ENCODE measurements around the gene ANKRD9.

The ANKRD9 gene

DNA sequence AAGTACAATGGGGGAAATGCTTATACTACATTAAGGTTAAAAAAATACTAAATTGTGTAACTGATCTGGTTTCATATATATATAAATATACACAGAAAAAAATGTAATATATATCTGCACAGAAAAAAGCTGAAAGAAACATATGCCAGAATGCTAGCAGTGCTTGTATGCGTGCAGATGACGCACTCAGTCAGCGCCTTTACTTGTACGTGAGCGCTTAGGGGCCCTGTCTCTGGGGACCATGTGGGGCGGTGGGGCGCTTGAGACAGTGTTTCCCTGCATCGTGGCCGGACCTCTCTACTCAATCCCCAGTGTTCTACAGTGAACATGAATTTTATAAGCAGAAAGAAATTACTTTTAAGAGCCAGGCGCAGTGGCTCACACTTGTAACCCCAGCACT lies 7.0 kb downstream of the ANKRD9 start:
- H3K27ac ChIP-seq = no peak overlapping the region
- H3K9me3 ChIP-seq = no peaks in the 10 kb centered on the region
- H3K27me3 ChIP-seq = no peaks in the 10 kb centered on the region
- H3K36me3 ChIP-seq = peaks cover 45% of the 10 kb centered on the region
- peaks cover 0 to 4% of the 10 kb centered on the region in 2 experiments for H3K4me1 ChIP-seq (ENCODE audit: control insufficient read depth in 1 of 2, insufficient read depth in 1 of 2, low read depth in 1 of 2, low read length in 1 of 2)
- H3K4me3 ChIP-seq (ENCODE audit: low read depth in 1 of 2, low read length in 1 of 2) = no peak overlapping the region
- TF ChIP-seq, protein P1, sequence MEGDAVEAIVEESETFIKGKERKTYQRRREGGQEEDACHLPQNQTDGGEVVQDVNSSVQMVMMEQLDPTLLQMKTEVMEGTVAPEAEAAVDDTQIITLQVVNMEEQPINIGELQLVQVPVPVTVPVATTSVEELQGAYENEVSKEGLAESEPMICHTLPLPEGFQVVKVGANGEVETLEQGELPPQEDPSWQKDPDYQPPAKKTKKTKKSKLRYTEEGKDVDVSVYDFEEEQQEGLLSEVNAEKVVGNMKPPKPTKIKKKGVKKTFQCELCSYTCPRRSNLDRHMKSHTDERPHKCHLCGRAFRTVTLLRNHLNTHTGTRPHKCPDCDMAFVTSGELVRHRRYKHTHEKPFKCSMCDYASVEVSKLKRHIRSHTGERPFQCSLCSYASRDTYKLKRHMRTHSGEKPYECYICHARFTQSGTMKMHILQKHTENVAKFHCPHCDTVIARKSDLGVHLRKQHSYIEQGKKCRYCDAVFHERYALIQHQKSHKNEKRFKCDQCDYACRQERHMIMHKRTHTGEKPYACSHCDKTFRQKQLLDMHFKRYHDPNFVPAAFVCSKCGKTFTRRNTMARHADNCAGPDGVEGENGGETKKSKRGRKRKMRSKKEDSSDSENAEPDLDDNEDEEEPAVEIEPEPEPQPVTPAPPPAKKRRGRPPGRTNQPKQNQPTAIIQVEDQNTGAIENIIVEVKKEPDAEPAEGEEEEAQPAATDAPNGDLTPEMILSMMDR (IDR thresholded peaks at IDR 0.05) = no peak

DNA sequence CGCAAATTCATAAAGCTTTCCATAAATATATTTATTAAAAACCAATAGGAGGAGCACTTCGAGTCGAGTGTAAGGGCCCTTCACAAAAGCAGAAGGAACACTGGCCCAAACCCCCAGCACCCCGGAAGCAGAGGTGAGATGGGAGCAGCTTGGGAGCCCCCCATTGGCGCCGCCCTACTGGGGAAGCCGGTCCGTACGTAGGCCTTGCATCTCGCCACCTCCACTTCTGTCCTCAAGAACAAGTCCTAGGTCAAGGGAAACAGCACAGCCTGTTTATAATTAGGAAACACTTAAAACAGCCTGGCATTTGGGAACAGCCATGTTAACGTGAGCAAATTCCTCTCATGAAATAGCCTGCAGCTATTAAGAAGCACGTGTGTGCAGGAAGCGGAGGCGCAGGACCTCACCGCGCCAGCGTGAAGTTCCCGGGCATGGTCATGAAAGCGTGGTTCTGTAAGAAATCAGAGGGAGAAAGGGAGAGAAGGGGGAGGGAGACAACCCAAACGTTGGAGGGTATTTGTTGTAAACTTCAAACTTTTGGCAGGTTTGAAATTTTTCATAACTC lies 7.7 kb downstream of the ANKRD9 start:
- no peak overlapping the region for H3K4me3 ChIP-seq (ENCODE audit: low read depth in 1 of 2, low read length in 1 of 2)
- no peaks in the 10 kb centered on the region for H3K9me3 ChIP-seq
- H3K27ac ChIP-seq = no peak overlapping the region
- peaks cover 53% of the 10 kb centered on the region for H3K36me3 ChIP-seq
- H3K27me3 ChIP-seq = no peaks in the 10 kb centered on the region
- TF ChIP-seq, protein P1 (IDR thresholded peaks at IDR 0.05) = no peak
- H3K4me1 ChIP-seq (ENCODE audit: control insufficient read depth in 1 of 2, insufficient read depth in 1 of 2, low read depth in 1 of 2, low read length in 1 of 2) = peaks cover 0 to 4% of the 10 kb centered on the region in 2 experiments

DNA sequence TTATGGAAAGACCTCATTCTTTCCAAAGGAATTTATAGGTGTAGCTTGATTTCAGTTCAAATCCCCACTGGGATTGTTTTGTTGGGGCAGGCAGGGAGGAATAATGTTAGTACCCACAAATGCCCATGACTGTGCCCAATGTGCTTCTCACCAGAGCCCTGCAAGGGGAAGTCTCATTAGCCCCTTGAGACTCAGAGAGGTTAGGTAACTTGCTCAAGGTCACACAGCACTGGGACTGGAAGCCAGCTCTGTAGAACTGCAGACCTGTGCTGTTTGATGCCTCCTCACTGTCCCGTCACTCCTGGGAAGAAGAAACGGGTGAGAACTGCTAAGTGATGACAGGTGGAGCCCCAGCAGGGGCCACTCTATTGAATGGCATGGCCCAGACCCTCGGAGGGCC lies 8.9 kb downstream of the ANKRD9 start:
- Histone ChIP-seq H3K9me3 (no peaks in the 10 kb centered on the region), H3K27ac (peak overlapping the region; percentile 69), H3K27me3 (no peaks in the 10 kb centered on the region), H3K36me3 (peaks cover 64% of the 10 kb centered on the region), H3K4me3 (ENCODE audit: low read depth in 1 of 2, low read length in 1 of 2) (no peak overlapping the region), H3K4me1 (ENCODE audit: control insufficient read depth in 1 of 2, insufficient read depth in 1 of 2, low read depth in 1 of 2, low read length in 1 of 2) (peaks cover 0 to 4% of the 10 kb centered on the region in 2 experiments)
- TF ChIP-seq, protein P1 (IDR thresholded peaks at IDR 0.05) = no peak

DNA sequence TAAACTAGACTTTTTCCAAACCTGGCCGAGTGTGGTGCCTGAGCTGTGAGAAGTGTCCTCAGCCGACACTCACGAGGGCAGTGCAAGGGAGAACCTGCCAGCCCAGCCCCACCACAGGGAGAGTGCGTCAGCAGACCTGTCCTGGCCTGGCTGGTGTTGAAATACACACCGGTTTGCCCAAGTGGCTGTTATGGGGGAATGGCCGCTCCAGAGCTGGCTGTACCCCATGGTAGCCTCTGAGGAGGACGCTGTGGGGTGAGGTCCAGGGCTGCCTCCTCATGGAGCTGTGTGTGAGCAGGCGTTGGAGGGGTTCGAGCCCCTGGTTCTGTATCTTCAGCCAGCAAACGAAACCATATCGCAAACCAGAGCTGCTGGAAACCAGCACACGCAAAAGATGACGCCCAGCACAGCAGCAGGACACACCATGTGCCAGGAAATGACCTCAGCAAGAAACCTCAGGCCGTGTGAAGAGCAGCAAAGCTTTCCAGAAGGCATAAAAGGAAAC lies 9.4 kb downstream of the ANKRD9 start:
- H3K27ac ChIP-seq = peak overlapping the region; percentile 69
- no peaks in the 10 kb centered on the region for H3K9me3 ChIP-seq
- no peak overlapping the region for H3K4me3 ChIP-seq (ENCODE audit: low read depth in 1 of 2, low read length in 1 of 2)
- TF ChIP-seq, protein P1 (IDR thresholded peaks at IDR 0.05) = no peak
- no peaks in the 10 kb centered on the region for H3K27me3 ChIP-seq
- H3K36me3 ChIP-seq = peaks cover 69% of the 10 kb centered on the region
- H3K4me1 ChIP-seq (ENCODE audit: control insufficient read depth in 1 of 2, insufficient read depth in 1 of 2, low read depth in 1 of 2, low read length in 1 of 2) = peaks cover 0 to 4% of the 10 kb centered on the region in 2 experiments

DNA sequence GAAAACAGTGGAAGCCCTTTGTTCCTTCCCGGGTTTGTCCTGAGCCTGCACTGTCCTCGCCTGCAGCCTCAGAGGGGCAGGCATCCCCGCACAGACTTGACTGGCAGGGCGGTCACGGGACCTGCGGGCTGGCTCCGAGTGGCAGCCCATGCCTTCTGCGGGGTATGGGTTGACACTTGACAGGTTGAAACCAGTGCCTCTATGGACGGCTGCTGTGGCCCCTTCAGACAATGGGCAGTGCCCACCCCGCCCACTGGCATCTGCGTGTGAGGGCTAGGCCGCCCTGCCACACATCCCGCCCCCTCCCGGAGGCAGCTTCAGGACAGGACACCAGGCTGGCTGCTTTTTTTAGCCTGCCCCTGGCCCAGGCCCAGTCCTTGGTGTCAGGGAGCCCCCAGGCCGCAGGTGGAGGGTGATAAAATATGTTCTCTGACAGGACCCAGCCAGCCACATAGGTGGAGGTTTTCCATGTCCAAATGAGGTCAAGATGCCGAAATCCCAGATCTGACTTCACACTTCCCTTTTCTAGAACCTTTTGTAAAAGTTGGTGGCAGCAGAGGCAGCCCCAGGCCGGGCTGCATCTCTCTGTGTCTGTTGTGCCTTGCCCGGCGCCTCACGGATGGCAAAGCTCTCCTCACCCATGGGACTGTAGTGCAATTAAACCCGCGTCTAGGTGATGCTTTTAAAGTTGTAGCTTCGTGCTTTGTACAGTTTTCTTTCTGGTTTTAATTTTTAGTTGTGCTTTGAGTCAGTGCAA lies 10.0 kb downstream of the ANKRD9 start:
- H3K36me3 ChIP-seq = peaks cover 74% of the 10 kb centered on the region
- H3K4me3 ChIP-seq (ENCODE audit: low read depth in 1 of 2, low read length in 1 of 2) = no peak overlapping the region
- peak overlapping the region; percentile 69 for H3K27ac ChIP-seq

More for the DNA sequence above, 10.0 kb downstream of the ANKRD9 start:
- Histone ChIP-seq H3K4me1 (ENCODE audit: control insufficient read depth in 1 of 2, insufficient read depth in 1 of 2, low read depth in 1 of 2, low read length in 1 of 2) (peaks cover 0 to 4% of the 10 kb centered on the region in 2 experiments), H3K27me3 (no peaks in the 10 kb centered on the region), H3K9me3 (no peaks in the 10 kb centered on the region)
- TF ChIP-seq, protein P1 (IDR thresholded peaks at IDR 0.05) = no peak
